Measurements from ENCODE around the gene TMEM47. TPM values are rescaled to one million over a fixed set of nuclear protein-coding genes. Genes with fewer than 3 reads are reported as not detected.

Gene TMEM47
- total RNA-seq, 1 experiment from 2014 or later: 4.7 TPM

GRCh38 chrX:34631479-34632220 is 25.4 kb downstream of the TMEM47 start:
- no TSS peak for BruUV-seq (replicated peaks)
- H2AFZ ChIP-seq (ENCODE audit: low read length): no peak overlapping the region

GRCh38 chrX:34629572-34629971 is 27.5 kb downstream of the TMEM47 start:
- ChIA-PET POLR2A (ENCODE audit: unreplicated experiment) (no interaction called here), CTCF (no interaction called here)
- TF ChIP-seq EZH2phosphoT487 (IDR thresholded peaks at IDR 0.05; ENCODE audit: borderline replicate concordance, low read length): no peak
- Histone ChIP-seq H3F3A (ENCODE audit: low read length, unreplicated experiment) (no peaks in the 10 kb centered on the region), H3K27ac (ENCODE audit: low read length) (no peak overlapping the region), H3K36me3 (ENCODE audit: low read depth, low read length) (no peaks in the 10 kb centered on the region), H3K9me2 (replicated peaks; ENCODE audit: low read length) (no peaks in the 10 kb centered on the region), H3K4me1 (ENCODE audit: insufficient read depth, low read length) (no peaks in the 10 kb centered on the region), H3K27me3 (ENCODE audit: low read length) (no peaks in the 10 kb centered on the region), H2AFZ (ENCODE audit: low read length) (no peak overlapping the region), H3K4me3 (ENCODE audit: low read length) (no peak overlapping the region), H3K9me3 (ENCODE audit: low read length) (no peaks in the 10 kb centered on the region), H3K79me2 (ENCODE audit: low read length) (no peaks in the 10 kb centered on the region), H3K4me2 (ENCODE audit: low read length) (no peak overlapping the region), H4K20me1 (ENCODE audit: low read length) (no peaks in the 10 kb centered on the region), H3K9ac (ENCODE audit: low read length) (no peak overlapping the region)
- ATAC-seq (no peak), DNase-seq (no peak)
- intact Hi-C loops (cut with micrococcal nuclease): no loop called here
- no TSS peak for BruUV-seq (replicated peaks)

More at GRCh38 chrX:34631479-34632220, 25.4 kb downstream of the TMEM47 start:
- ChIA-PET POLR2A (ENCODE audit: unreplicated experiment) (no interaction called here), CTCF (no interaction called here)
- no peaks in the 10 kb centered on the region for H4K20me1 ChIP-seq (ENCODE audit: low read length)
- DNase-seq: no peak
- no peaks in the 10 kb centered on the region for H3K79me2 ChIP-seq (ENCODE audit: low read length)
- TF ChIP-seq EZH2phosphoT487 (IDR thresholded peaks at IDR 0.05; ENCODE audit: borderline replicate concordance, low read length) (no peak), EZH2 (IDR thresholded peaks at IDR 0.05; ENCODE audit: low read length, unreplicated experiment) (no peak), CTCF (conservative IDR thresholded peaks at IDR 0.05; ENCODE audit: low read depth, low read length) (no peak)
- intact Hi-C loops (cut with micrococcal nuclease): no loop called here
- no peaks in the 10 kb centered on the region for H3K36me3 ChIP-seq (ENCODE audit: low read depth, low read length)
- H3K9ac ChIP-seq (ENCODE audit: low read length): no peak overlapping the region
- H3K4me1 ChIP-seq (ENCODE audit: insufficient read depth, low read length): no peaks in the 10 kb centered on the region
- no peaks in the 10 kb centered on the region for H3K27me3 ChIP-seq (ENCODE audit: low read length)
- H3K27ac ChIP-seq (ENCODE audit: low read length): no peak overlapping the region
- H3K9me3 ChIP-seq (ENCODE audit: low read length): no peaks in the 10 kb centered on the region
- no peaks in the 10 kb centered on the region for H3K9me2 ChIP-seq (replicated peaks; ENCODE audit: low read length)
- no peak overlapping the region for H3K4me3 ChIP-seq (ENCODE audit: low read length)
- no peak overlapping the region for H3K4me2 ChIP-seq (ENCODE audit: low read length)
- ATAC-seq: no peak
- no peaks in the 10 kb centered on the region for H3F3A ChIP-seq (ENCODE audit: low read length, unreplicated experiment)

GRCh38 chrX:34624416-34624815 is 32.7 kb downstream of the TMEM47 start:
- Histone ChIP-seq H3K4me1 (ENCODE audit: insufficient read depth, low read length) (no peaks in the 10 kb centered on the region), H4K20me1 (ENCODE audit: low read length) (no peaks in the 10 kb centered on the region), H3K9me3 (ENCODE audit: low read length) (no peaks in the 10 kb centered on the region), H3K27me3 (ENCODE audit: low read length) (no peaks in the 10 kb centered on the region), H3K79me2 (ENCODE audit: low read length) (no peaks in the 10 kb centered on the region), H3K27ac (ENCODE audit: low read length) (no peak overlapping the region), H2AFZ (ENCODE audit: low read length) (no peak overlapping the region), H3K9me2 (replicated peaks; ENCODE audit: low read length) (no peaks in the 10 kb centered on the region), H3K9ac (ENCODE audit: low read length) (no peak overlapping the region), H3K4me3 (ENCODE audit: low read length) (no peak overlapping the region), H3F3A (ENCODE audit: low read length, unreplicated experiment) (no peaks in the 10 kb centered on the region), H3K4me2 (ENCODE audit: low read length) (no peak overlapping the region), H3K36me3 (ENCODE audit: low read depth, low read length) (no peaks in the 10 kb centered on the region)
- ATAC-seq (no peak), DNase-seq (no peak)
- POLR2A ChIA-PET (ENCODE audit: unreplicated experiment): no interaction called here
- no TSS peak for BruUV-seq (replicated peaks)
- intact Hi-C loops (cut with micrococcal nuclease): no loop called here
- CTCF ChIA-PET: no interaction called here
- TF ChIP-seq EZH2 (IDR thresholded peaks at IDR 0.05; ENCODE audit: low read length, unreplicated experiment) (no peak), EZH2phosphoT487 (IDR thresholded peaks at IDR 0.05; ENCODE audit: borderline replicate concordance, low read length) (no peak)
